HepG2 (cell line): ENCODE measurements around the gene LARP4. TPM values are rescaled to one million over a fixed set of nuclear protein-coding genes. Genes with fewer than 3 reads are reported as not detected.

Experiments used
- FIP1L1 ChIP-seq: fragments of 200-400 bp; formaldehyde crosslinking; IDR thresholded peaks from 2 replicates; pipeline ENCODE4 v1.6.1; 2018; ENCODE audit warnings: low read depth, mild to moderate bottlenecking, low read length, moderate library complexity, borderline replicate concordance; ENCODE audit not compliant: insufficient read depth
- KDM4B ChIP-seq: sonication (generic); formaldehyde crosslinking; IDR thresholded peaks from 2 replicates; pipeline ENCODE4 v1.4.0; 2020; ENCODE audit warnings: missing genetic modification reagents
- MEF2D ChIP-seq: sonication (generic); formaldehyde crosslinking; IDR thresholded peaks from 2 replicates; pipeline ENCODE4 v1.5.1; 2020; ENCODE audit warnings: mild to moderate bottlenecking, missing genetic modification reagents
- NCOA2 ChIP-seq: sonication (generic); formaldehyde crosslinking; IDR thresholded peaks from 2 replicates; pipeline ENCODE4 v1.8.0; 2022; ENCODE audit warnings: inconsistent platforms
- TBX2 ChIP-seq: sonication (generic); formaldehyde crosslinking; IDR thresholded peaks from 2 replicates; pipeline ENCODE4 v1.5.0; 2020; ENCODE audit warnings: missing genetic modification reagents, mild to moderate bottlenecking, borderline replicate concordance
- TCF7 ChIP-seq: sonication (generic); IDR thresholded peaks from 2 replicates; pipeline ENCODE4 v1.6.1; 2016; ENCODE audit warnings: antibody characterized with exemption, low read depth
- ZBTB21 ChIP-seq: sonication (generic); formaldehyde crosslinking; IDR thresholded peaks from 2 replicates; pipeline ENCODE4 v1.4.0; 2020; ENCODE audit warnings: missing genetic modification reagents
- ZC3H4 ChIP-seq: sonication (generic); formaldehyde crosslinking; IDR thresholded peaks from 2 replicates; pipeline ENCODE4 v1.4.0; 2020; ENCODE audit warnings: missing genetic modification reagents, borderline replicate concordance
- ZNF282 ChIP-seq: fragments of 450-650 bp; IDR thresholded peaks from 2 replicates; pipeline ENCODE4 v1.6.1; 2018; ENCODE audit not compliant: partially characterized antibody
- ZNF878 ChIP-seq: sonication (generic); formaldehyde crosslinking; IDR thresholded peaks from 2 replicates; pipeline ENCODE4 v1.8.1; 2023; ENCODE audit warnings: mild to moderate bottlenecking, missing genetic modification reagents, moderate library complexity
- polyA plus RNA-seq, 8 experiments: library from polyadenylated mRNA; depleted of rRNA in 3 of 8; stranded (reverse) in 7 of 8; unstranded in 1 of 8; fragments of >200 nt; fragmentation: Illumina TruSeq in 4 of 8; extraction: Trizol in 4 of 8; gene quantifications; 2 replicates each; pipeline versions ENCODE4 v1.2.1 to v1.2.3, GENCODE V29; 2011 to 2016; ENCODE audit warnings: low read depth in 4 of 8, missing spikeins in 1 of 8, mixed read lengths in 1 of 8; ENCODE audit not compliant: insufficient read depth in 1 of 8
- total RNA-seq, 5 experiments: library from RNA; depleted of rRNA; stranded (reverse); fragments of >200 nt; fragmentation: Illumina TruSeq; extraction: Trizol; gene quantifications; 2 replicates each; pipeline ENCODE4 v1.2.3, GENCODE V29; 2016; ENCODE audit warnings: low read depth in 1 of 5
- TF ChIP-seq, protein P1 (sequence below): sonication (generic); formaldehyde crosslinking; IDR thresholded peaks from 2 replicates; pipeline ENCODE4 v1.4.0; 2020; ENCODE audit warnings: missing genetic modification reagents
- TF ChIP-seq, protein P2 (sequence below): sonication (generic); formaldehyde crosslinking; IDR thresholded peaks from 2 replicates; pipeline ENCODE4 v1.4.0; 2020; ENCODE audit warnings: mild to moderate bottlenecking, missing genetic modification reagents

The LARP4 gene
- total and polyA plus RNA-seq, 2 of the 13 experiments (the other 11 are each of a cell fraction or from before 2014, with no cell fraction given) = 16.4 to 42.7 TPM

DNA sequence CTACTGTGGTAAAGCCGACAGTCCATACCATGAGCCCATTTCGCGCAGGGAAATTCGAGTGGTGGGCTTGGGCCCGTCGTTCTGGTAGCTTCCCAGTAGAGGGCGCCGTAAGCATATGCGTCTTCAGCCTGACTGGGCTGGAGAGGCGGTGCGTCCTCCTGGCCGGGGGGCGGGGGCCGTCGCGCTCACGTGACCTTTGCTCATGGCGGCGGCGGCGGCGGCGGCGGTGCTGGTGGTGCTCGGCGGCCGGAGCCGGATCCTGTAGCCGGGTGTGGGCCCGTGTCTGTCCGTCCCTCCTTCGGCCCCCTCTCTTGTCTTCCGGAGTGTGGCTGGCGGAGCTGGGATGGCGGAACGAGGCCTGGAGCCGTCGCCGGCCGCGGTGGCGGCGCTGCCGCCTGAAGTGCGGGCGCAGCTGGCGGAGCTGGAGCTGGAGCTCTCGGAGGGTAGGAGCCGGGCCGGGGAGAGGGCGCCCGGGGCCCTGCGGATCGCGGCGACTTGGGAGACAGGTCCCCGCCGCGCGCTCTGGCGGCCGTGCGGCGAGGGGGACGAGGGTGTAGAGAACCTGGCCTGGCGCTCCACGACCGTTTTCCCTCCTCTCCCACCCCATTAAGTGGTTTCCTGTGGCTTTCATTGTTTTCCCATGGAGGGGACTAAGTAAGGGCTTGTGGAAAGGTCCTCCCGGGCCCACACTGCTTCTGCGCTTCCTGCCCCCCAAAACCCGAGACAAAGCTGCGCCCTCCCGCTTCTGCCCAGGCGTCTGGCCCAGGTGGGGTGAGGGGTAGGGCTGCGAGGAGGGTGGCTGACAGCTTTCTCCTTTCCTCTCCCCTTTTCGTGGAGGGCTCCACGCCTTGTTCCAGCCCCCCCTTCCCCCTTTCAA lies 104.4 kb downstream of the LARP4 start, which contains the start of gene DIP2B (continued):
- TF ChIP-seq, protein P1, sequence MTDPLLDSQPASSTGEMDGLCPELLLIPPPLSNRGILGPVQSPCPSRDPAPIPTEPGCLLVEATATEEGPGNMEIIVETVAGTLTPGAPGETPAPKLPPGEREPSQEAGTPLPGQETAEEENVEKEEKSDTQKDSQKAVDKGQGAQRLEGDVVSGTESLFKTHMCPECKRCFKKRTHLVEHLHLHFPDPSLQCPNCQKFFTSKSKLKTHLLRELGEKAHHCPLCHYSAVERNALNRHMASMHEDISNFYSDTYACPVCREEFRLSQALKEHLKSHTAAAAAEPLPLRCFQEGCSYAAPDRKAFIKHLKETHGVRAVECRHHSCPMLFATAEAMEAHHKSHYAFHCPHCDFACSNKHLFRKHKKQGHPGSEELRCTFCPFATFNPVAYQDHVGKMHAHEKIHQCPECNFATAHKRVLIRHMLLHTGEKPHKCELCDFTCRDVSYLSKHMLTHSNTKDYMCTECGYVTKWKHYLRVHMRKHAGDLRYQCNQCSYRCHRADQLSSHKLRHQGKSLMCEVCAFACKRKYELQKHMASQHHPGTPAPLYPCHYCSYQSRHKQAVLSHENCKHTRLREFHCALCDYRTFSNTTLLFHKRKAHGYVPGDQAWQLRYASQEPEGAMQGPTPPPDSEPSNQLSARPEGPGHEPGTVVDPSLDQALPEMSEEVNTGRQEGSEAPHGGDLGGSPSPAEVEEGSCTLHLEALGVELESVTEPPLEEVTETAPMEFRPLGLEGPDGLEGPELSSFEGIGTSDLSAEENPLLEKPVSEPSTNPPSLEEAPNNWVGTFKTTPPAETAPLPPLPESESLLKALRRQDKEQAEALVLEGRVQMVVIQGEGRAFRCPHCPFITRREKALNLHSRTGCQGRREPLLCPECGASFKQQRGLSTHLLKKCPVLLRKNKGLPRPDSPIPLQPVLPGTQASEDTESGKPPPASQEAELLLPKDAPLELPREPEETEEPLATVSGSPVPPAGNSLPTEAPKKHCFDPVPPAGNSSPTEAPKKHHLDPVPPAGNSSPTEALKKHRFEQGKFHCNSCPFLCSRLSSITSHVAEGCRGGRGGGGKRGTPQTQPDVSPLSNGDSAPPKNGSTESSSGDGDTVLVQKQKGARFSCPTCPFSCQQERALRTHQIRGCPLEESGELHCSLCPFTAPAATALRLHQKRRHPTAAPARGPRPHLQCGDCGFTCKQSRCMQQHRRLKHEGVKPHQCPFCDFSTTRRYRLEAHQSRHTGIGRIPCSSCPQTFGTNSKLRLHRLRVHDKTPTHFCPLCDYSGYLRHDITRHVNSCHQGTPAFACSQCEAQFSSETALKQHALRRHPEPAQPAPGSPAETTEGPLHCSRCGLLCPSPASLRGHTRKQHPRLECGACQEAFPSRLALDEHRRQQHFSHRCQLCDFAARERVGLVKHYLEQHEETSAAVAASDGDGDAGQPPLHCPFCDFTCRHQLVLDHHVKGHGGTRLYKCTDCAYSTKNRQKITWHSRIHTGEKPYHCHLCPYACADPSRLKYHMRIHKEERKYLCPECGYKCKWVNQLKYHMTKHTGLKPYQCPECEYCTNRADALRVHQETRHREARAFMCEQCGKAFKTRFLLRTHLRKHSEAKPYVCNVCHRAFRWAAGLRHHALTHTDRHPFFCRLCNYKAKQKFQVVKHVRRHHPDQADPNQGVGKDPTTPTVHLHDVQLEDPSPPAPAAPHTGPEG (CRISPR knock-in tag) = no peak
- no peak for TF ChIP-seq ZC3H4 (CRISPR knock-in tag)
- TF ChIP-seq ZNF282 = no peak
- no peak for TF ChIP-seq KDM4B (CRISPR knock-in tag)
- TF ChIP-seq ZBTB21 (CRISPR knock-in tag) = no peak
- TF ChIP-seq TBX2 = peak; percentile 55; the same call in 1 of the 2 replicates
- TF ChIP-seq, protein P2, sequence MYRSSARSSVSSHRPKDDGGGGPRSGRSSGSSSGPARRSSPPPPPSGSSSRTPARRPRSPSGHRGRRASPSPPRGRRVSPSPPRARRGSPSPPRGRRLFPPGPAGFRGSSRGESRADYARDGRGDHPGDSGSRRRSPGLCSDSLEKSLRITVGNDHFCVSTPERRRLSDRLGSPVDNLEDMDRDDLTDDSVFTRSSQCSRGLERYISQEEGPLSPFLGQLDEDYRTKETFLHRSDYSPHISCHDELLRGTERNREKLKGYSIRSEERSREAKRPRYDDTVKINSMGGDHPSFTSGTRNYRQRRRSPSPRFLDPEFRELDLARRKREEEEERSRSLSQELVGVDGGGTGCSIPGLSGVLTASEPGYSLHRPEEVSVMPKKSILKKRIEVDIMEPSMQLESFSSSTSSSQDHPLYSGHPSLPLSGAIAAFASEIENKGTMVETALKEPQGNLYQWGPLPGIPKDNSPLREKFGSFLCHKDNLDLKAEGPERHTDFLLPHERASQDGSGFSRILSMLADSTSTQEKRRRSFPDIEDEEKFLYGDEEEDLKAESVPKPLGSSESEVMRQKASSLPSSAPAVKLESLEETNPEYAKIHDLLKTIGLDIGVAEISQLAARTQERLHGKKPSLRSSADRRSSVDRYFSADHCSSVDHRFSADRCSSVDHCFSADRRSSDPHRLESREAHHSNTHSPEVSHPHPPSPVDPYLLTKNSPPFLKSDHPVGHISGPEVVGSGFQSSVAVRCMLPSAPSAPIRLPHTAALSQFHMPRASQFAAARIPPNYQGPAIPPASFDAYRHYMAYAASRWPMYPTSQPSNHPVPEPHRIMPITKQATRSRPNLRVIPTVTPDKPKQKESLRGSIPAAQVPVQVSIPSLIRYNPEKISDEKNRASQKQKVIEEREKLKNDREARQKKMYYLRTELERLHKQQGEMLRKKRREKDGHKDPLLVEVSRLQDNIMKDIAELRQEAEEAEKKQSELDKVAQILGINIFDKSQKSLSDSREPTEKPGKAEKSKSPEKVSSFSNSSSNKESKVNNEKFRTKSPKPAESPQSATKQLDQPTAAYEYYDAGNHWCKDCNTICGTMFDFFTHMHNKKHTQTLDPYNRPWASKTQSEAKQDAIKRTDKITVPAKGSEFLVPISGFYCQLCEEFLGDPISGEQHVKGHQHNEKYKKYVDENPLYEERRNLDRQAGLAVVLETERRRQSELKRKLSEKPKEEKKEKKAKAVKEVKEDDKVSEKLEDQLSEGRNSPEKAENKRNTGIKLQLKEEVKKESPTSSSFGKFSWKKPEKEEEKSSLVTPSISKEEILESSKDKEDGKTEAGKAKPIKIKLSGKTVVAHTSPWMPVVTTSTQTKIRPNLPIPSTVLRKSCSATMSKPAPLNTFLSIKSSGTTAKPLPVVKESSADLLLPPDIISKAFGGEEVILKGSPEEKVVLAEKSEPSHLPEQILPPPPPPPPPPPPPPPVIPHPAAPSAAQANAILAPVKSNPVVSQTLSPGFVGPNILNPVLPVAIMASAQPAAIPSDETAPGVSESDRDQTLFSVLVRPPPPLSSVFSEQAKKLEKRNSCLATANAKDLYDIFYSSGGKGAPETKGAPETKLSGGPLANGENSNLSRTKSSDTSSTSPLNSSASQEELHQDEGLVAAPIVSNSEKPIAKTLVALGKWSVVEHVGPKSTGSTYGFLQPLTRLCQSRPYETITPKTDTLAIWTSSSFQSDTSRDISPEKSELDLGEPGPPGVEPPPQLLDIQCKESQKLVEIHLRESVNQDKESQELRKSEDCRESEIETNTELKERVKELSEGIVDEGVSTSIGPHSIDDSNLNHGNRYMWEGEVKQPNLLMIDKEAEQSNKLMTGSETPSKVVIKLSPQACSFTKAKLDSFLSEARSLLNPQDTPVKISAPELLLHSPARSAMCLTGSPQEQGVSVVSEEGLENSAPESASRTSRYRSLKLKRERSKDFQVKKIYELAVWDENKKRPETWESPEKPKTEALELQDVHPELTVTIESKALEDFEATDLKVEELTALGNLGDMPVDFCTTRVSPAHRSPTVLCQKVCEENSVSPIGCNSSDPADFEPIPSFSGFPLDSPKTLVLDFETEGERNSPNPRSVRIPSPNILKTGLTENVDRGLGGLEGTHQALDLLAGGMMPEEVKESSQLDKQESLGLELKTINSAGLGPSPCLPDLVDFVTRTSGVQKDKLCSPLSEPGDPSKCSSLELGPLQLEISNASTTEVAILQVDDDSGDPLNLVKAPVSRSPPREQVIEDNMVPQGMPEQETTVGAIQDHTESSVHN (CRISPR knock-in tag) = no peak
- no peak for TF ChIP-seq TCF7
- TF ChIP-seq ZNF878 (CRISPR knock-in tag) = no peak
- no peak for TF ChIP-seq NCOA2 (CRISPR knock-in tag)
- no peak for TF ChIP-seq FIP1L1
- no peak for TF ChIP-seq MEF2D (CRISPR knock-in tag)
